GM19455 (cell line): ENCODE results near the gene TNFAIP1.
"Not testable (repeated sequence)": the region's sequence is repeated elsewhere in the genome, so short reads cannot be mapped to it uniquely, and the experiment has no call there.

Experiments used
- ATAC-seq: cut with Tn5 transposase; IDR thresholded peaks from one replicate; pipeline ENCODE4 v1.9.1; 2021; ENCODE audit not compliant: unreplicated experiment

TNFAIP1 gene

GRCh38 chr17:28335201-28335958 is at the start of gene TNFAIP1, which contains the start of gene IFT20:
TSS of gene TNFAIP1 (plus strand) at chr17:28335761. CDS start at chr17:28339522, 3,761 bp downstream.
TSS of gene IFT20 (minus strand) at chr17:28335472. CDS start at chr17:28331985, 3,487 bp downstream.
- ATAC-seq, result peak; percentile 93

- ATAC-seq, result no peak
Observed at GRCh38 chr17:28285965-28286364, 49.6 kb upstream of the TNFAIP1 start.

- ATAC-seq, result no peak
Observed at GRCh38 chr17:28290703-28291102, 44.9 kb upstream of the TNFAIP1 start.

GRCh38 chr17:28291780-28292330 is 43.7 kb upstream of the TNFAIP1 start:
- no peak for ATAC-seq

GRCh38 chr17:28292878-28293277 is 42.7 kb upstream of the TNFAIP1 start:
- ATAC-seq, result not testable (repeated sequence)

GRCh38 chr17:28293994-28294393 is 41.6 kb upstream of the TNFAIP1 start:
- ATAC-seq, result no peak

GRCh38 chr17:28295677-28296578 is 39.6 kb upstream of the TNFAIP1 start:
- no peak for ATAC-seq

- no peak for ATAC-seq
Observed at GRCh38 chr17:28298449-28298848, 37.1 kb upstream of the TNFAIP1 start.

GRCh38 chr17:28306954-28307401 is 28.6 kb upstream of the TNFAIP1 start:
- ATAC-seq, result no peak

GRCh38 chr17:28313841-28314240 is 21.7 kb upstream of the TNFAIP1 start:
- ATAC-seq, result no peak

GRCh38 chr17:28315846-28316705 is 19.5 kb upstream of the TNFAIP1 start:
- ATAC-seq, result no peak

GRCh38 chr17:28317099-28317965 is 18.2 kb upstream of the TNFAIP1 start:
- ATAC-seq, result no peak

- ATAC-seq, result peak; percentile 9
Observed at GRCh38 chr17:28317966-28318758, 17.4 kb upstream of the TNFAIP1 start.

- peak; percentile 95 for ATAC-seq
Observed at GRCh38 chr17:28318759-28319597, 16.6 kb upstream of the TNFAIP1 start, which contains the start of gene TMEM97. TSS of gene TMEM97 (plus strand) at chr17:28319200. CDS start at chr17:28319240, 40 bp downstream.

- no peak for ATAC-seq
Observed at GRCh38 chr17:28319598-28319935, 16.0 kb upstream of the TNFAIP1 start.

GRCh38 chr17:28320215-28321061 is 15.1 kb upstream of the TNFAIP1 start:
- ATAC-seq, result no peak

GRCh38 chr17:28324267-28324745 is 11.3 kb upstream of the TNFAIP1 start:
- ATAC-seq, result no peak
